ENCODE data around the gene VANGL2.

VANGL2 gene

GRCh38 chr1:160400223-160400645 lies at the start of gene VANGL2:
Gene VANGL2, plus strand, starts transcription at chr1:160400564. Its CDS starts 15,274 bp downstream, at chr1:160415838.
- peak; percentile 29 for DNase-seq

GRCh38 chr1:160351629-160352028 lies 48.7 kb upstream of the VANGL2 start:
- DNase-seq: no peak

- DNase-seq: no peak
Observed at GRCh38 chr1:160352555-160352954, 47.8 kb upstream of the VANGL2 start.

GRCh38 chr1:160353223-160353622 lies 47.1 kb upstream of the VANGL2 start:
- no peak for DNase-seq

GRCh38 chr1:160354388-160354985 lies 45.9 kb upstream of the VANGL2 start:
- DNase-seq: no peak

GRCh38 chr1:160357286-160358002 lies 42.9 kb upstream of the VANGL2 start:
- no peak for DNase-seq

GRCh38 chr1:160358073-160358472 lies 42.3 kb upstream of the VANGL2 start:
- no peak for DNase-seq

GRCh38 chr1:160359559-160360226 lies 40.7 kb upstream of the VANGL2 start:
- DNase-seq: no peak

- no peak for DNase-seq
Observed at GRCh38 chr1:160360227-160360695, 40.1 kb upstream of the VANGL2 start.

GRCh38 chr1:160361199-160361598 lies 39.2 kb upstream of the VANGL2 start:
- DNase-seq: no peak

GRCh38 chr1:160361814-160362167 lies 38.6 kb upstream of the VANGL2 start:
- DNase-seq: no peak

- DNase-seq: no peak
Observed at GRCh38 chr1:160362168-160362957, 38.0 kb upstream of the VANGL2 start.

GRCh38 chr1:160363010-160363409 lies 37.4 kb upstream of the VANGL2 start:
- no peak for DNase-seq

GRCh38 chr1:160363951-160364735 lies 36.2 kb upstream of the VANGL2 start:
- no peak for DNase-seq

- DNase-seq: no peak
Observed at GRCh38 chr1:160365325-160365724, 35.0 kb upstream of the VANGL2 start.

- no peak for DNase-seq
Observed at GRCh38 chr1:160366731-160367515, 33.4 kb upstream of the VANGL2 start, which contains the start of gene NHLH1. Gene NHLH1, plus strand, starts transcription at chr1:160367071. Its CDS starts 3,661 bp downstream, at chr1:160370732.

- DNase-seq: no peak
Observed at GRCh38 chr1:160367516-160367900, 32.9 kb upstream of the VANGL2 start.

- DNase-seq: no peak
Observed at GRCh38 chr1:160367934-160368923, 32.1 kb upstream of the VANGL2 start.

- DNase-seq: no peak
Observed at GRCh38 chr1:160369087-160369486, 31.3 kb upstream of the VANGL2 start.
